Stimulated activated CD4-positive, alpha-beta T cell treated with anti-CD3 and anti-CD28 coated beads, TNF-alpha, amount 100 ng/mL, for 4 hours (primary cell): Measurements from ENCODE around the gene CDHR5.

Experiments
- DNase-seq, 3 experiments: peaks; one replicate each; pipeline ENCODE4 v3.0.0-alpha.2; 2020; ENCODE audit warnings: low read depth in 3 of 3

Gene CDHR5

DNA sequence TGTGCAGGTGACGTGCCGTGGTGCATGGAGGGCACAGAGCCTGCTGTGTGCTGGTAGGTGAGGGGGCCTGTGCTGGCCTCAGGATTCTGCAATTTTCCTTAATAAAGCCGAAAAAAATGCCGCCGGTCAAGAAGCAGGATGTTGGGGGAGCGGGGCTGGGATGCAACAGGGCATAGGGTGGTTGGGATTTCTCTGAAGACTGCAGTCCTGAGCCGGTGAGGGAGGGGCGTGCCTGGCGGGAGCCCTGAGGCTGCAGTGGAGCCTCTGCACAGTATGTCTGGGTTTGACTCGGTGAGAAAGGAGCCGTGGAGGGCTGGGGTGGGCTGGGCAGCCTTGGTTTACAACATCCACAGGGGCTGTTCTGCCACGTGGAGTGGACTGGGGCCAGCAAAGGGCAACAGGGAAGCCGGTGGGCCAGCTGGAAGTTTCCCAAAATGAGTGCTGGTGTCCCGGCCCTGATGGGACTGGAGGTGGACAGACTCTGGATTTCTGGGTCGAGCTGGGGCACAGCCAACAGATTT, 1.3 kb downstream of the CDHR5 start:
- no peak for DNase-seq

- no peak for DNase-seq
Measured at GRCh38 chr11:621838-622237, 2.9 kb downstream of the CDHR5 start.

GRCh38 chr11:620935-621814, 3.6 kb downstream of the CDHR5 start:
- DNase-seq, result no peak

GRCh38 chr11:620201-620600, 4.6 kb downstream of the CDHR5 start:
- DNase-seq, result no peak

DNA sequence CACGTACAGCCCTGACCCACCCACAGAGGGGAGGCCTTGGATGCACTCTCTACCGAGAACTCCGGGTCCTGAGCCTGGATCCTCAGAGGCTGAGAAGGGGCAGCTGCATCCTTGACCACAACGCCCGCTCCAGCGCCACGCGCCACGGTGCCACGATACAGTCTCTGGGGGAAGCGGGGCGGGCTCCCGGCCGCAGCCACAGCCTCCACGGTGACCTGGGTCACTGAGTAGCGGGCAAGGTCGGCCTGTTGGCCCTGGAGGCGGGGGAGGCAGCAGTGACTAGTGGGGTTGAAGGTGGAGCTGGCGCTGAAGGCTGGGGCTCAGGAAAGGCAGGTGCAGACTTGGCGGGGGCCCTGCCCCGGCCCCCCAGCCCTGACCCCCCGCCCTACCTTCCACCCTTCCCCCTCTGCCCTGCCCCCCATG, 5.1 kb downstream of the CDHR5 start:
- no peak for DNase-seq

GRCh38 chr11:618856-619627, 5.7 kb downstream of the CDHR5 start:
- no peak for DNase-seq

DNA sequence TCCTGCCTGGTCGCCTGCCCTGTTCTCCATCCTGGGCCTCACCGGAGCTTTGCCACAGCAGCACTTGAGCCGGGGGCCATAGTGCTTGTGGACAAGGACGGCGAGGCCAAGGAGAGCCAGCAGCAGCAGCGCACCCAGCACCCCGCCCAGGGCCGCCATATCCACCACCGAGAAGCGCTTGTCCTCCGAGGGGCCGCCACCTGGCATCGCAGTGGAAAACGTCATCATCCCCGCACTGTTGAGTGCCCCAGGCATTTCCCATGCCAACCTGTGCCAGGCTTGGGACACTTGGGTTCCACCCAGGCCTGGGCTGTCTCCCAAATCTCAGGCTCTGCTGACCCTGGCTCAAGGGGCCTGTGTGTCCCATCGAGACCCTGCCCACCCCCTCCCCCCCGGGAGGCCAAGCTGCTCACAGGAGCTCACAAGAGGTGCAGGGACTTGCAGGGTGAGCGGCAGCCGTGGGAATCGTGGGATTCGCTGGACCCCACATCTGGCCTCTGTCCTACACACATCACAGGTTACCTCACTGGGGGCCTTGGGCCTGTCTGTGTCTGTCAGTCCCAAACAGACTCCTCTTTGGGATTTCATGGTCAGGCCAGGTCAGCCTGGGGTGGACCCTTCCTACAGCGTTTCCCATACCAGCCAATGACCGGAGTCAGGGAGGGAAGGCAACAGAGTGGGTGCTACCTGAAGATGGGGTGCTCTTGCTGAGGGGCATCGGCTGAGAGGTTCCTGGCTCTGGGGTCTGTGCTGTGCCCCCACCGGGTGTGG, 6.7 kb downstream of the CDHR5 start:
- no peak for DNase-seq

GRCh38 chr11:617199-617911, 7.4 kb downstream of the CDHR5 start:
- DNase-seq, result no peak

DNA sequence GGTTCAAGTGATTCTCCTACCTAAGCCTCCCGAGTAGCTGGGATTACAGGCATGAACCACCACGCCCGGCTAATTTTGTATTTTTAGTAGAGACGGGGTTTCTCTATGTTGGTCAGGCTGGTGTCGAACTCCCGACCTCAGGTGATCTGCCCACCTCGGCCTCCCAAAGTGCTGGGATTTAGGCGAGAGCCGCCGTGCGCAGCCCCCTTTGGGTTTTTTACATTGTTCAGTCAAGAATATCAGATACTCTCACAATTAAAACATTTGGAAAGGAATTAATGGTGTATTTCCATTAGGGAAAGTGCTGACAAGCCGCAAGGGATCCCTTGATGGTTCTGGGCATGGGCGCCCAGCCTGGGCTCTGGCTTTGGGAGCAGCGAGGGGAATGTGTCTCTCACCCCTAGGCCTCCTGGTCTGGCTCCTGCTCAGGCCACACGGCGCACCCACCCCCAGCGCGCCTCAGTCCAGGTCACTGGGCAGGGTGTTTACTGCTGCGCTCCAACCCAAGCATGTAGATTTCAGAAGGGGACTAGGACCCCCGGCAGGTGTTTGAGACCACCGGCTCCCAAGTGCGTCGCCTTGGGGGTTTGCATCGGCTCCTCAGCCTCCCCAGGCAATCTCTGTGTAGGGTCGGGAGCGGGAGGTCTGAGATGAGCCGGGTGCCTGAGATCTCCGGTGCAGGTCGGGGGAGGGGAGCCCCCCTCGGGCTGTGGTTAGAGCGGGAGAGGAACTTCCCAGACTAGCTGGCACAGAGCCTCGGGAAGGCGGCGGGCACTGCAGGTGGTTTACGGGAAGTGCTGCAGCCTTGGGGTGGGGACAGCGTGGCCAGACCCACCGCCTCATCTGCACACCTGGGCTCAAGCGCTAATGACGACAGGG, 8.2 kb downstream of the CDHR5 start:
- DNase-seq, result no peak

GRCh38 chr11:615504-616319, 9.0 kb downstream of the CDHR5 start, which contains the start of gene IRF7:
Gene IRF7 (minus strand): TSS chr11:615950. CDS start chr11:615364, 586 bp downstream.
- peak; percentile 65 to 74 (median 68) for DNase-seq

DNA sequence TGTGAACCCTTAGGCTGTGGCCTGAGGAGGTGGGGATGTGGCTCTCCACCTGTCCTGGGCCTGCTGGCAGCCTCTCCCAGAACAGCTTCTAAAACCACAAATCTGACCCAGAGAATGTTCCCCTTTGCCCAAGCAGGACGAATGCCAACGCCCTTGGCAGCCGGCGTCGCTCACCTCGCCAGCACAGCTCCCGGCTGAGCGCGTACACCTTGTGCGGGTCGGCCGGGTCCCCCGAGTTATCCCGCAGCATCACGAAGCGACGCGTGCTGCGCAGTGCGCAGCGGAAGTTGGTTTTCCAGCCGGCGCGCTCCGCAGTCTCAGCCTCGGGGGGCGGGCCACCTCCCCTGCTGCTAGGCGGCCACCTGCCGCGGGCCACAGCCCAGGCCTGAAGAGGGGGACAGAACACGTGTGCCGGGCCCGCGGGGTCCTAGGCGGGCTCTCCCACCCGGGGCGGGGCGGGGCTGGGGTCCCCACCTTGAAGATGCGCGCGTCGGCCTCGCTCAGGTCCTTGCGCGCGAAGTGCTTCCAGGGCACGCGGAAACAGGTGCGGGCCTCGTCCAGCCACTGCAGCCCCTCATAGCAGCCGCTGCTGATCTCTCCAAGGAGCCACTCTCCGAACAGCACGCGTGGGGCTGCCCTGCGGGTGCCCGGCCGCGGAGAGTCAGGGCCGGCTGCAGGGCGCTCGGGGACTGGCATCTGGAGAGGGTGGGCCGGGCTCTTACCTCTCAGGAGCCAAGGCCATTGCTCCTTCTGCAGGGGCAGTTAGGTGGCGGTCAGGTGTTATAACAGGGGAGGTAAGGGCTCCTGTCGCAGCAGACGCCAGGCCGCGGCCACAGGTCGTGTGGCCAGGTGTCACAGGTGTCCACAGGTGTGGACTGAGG, 9.9 kb downstream of the CDHR5 start:
- no peak for DNase-seq

DNA sequence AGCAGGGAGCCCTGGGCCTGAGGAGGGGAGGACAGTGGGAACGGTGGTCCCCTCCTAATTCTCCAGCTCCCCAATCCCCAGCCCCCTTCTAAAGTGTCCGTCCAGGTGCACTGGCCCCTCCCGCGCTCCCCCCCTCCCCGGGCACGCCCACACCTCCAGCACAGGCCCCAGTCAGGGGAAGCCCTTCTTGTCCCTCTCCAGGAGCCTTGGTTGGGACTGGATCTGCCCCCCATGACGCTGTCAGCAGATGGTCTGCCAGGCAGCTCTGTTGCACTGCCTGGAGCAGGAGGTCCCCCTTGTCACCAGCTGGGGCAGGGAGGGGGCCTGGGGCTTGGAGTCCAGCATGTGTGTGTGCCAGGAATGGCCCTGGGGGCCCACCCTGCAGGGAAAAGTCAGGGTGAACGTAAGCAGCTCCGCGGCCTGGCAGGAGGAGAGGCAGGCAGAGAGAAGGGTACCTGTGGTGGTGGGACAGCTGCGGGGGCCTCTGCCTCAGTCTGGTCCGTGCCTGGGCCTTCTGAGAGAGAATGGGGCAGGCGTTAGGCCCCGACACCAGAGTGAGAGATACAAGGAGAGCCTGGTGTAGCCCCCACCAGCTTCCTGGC, 10.6 kb downstream of the CDHR5 start:
- no peak for DNase-seq

GRCh38 chr11:613369-613968, 11.3 kb downstream of the CDHR5 start:
- DNase-seq, result peak; percentile 63 to 76 (median 71)

DNA sequence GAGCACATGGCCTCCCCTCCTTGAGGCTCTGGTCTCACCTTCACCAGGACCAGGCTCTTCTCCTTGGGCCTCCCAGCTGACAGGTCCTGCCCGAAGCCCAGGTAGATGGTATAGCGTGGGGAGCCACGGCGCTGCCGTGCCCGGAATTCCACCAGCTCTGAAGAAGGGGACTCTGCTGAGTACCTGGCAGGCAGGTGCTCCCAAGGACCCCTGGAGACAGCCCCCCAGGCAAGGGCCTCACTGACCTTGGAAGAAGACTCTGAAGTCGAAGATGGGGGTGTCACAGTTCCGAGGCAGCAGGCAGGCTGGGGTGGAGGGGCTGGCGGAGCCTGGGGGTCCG, 11.8 kb downstream of the CDHR5 start:
- DNase-seq, result no peak

- no peak for DNase-seq
Measured at GRCh38 chr11:612201-612960, 12.4 kb downstream of the CDHR5 start.
